IMR-90 (cell line): ENCODE measurements around the gene EYS. TPM values are rescaled to one million over a fixed set of nuclear protein-coding genes. Genes with fewer than 3 reads are reported as not detected.

Source experiments
- ATAC-seq: fragments of 200-7000 bp; cut with Tn5 transposase; 2 replicates; pipeline ENCODE4 v1.9.1; 2020; ENCODE audit warnings: low read depth, mild to moderate bottlenecking, moderate library complexity
- BruUV-seq: library from RNA; stranded (reverse); fragments of 400-500 nt; replicated peaks from 2 replicates; lab custom pipeline; 2021; lab: Mats Ljungman, UMichigan
- CTCF ChIA-PET: fragments of 300-600 bp; formaldehyde crosslinking; extraction: SDS; loops from one replicate; lab custom pipeline; 2021; ENCODE audit warnings: antibody characterized with exemption; lab: Yijun Ruan, JAX
- POLR2A ChIA-PET: fragments of 300-600 bp; sonication (Branson Sonifier 250); formaldehyde crosslinking; loops from one replicate; lab custom pipeline; 2022; ENCODE audit warnings: antibody characterized with exemption; ENCODE audit not compliant: unreplicated experiment; lab: Charles Lee
- DNase-seq: peaks from one replicate; pipeline ENCODE4 v3.0.0; 2013
- H2AFZ ChIP-seq: replicated peaks from 2 replicates; pipeline ENCODE3; 2013; ENCODE audit warnings: low read length, mild to moderate bottlenecking; ENCODE audit not compliant: poor library complexity
- H2AK5ac ChIP-seq: 2 replicates; pipeline ENCODE4 v1.6.1; 2013; ENCODE audit warnings: low read depth, low read length, inconsistent platforms
- H2AK9ac ChIP-seq: replicated peaks from 2 replicates; pipeline ENCODE3; 2013; ENCODE audit warnings: mild to moderate bottlenecking, low read depth, low read length, moderate library complexity; ENCODE audit not compliant: poor library complexity
- H2BK120ac ChIP-seq: 2 replicates; pipeline ENCODE4 v1.6.1; 2013; ENCODE audit warnings: low read depth, low read length, inconsistent platforms
- H2BK15ac ChIP-seq: 3 replicates; pipeline ENCODE4 v1.6.1; 2013; ENCODE audit warnings: low read depth, low read length, inconsistent platforms
- H2BK20ac ChIP-seq: 2 replicates; pipeline ENCODE4 v1.6.1; 2013; ENCODE audit warnings: low read depth, mild to moderate bottlenecking, inconsistent platforms, low read length, moderate library complexity
- H2BK5ac ChIP-seq: 2 replicates; pipeline ENCODE4 v1.6.1; 2013; ENCODE audit warnings: mild to moderate bottlenecking, low read depth, low read length, inconsistent platforms; ENCODE audit not compliant: poor library complexity, severe bottlenecking
- H3K14ac ChIP-seq: replicated peaks from 2 replicates; pipeline ENCODE4 v1.6.1; 2013; ENCODE audit warnings: low read depth, low read length, inconsistent platforms
- H3K18ac ChIP-seq: 2 replicates; pipeline ENCODE4 v1.6.1; 2013; ENCODE audit warnings: low read depth, low read length, control low read depth
- H3K23ac ChIP-seq: 2 replicates; pipeline ENCODE4 v1.6.1; 2013; ENCODE audit warnings: low read depth, low read length, inconsistent platforms
- H3K27ac ChIP-seq: 2 replicates; pipeline ENCODE4 v1.5.1; 2013; ENCODE audit warnings: mild to moderate bottlenecking, control low read depth, low read length; ENCODE audit not compliant: insufficient read depth
- H3K27me3 ChIP-seq: 2 replicates; pipeline ENCODE4 v1.6.1; 2013; ENCODE audit warnings: low read length; ENCODE audit not compliant: control insufficient read depth, insufficient read depth
- H3K36me3 ChIP-seq: 2 replicates; pipeline ENCODE4 v1.6.1; 2013; ENCODE audit warnings: low read length, mixed read lengths; ENCODE audit not compliant: control insufficient read depth, insufficient read depth
- H3K4ac ChIP-seq: 2 replicates; pipeline ENCODE4 v1.6.1; 2013; ENCODE audit warnings: low read depth, low read length, inconsistent platforms
- H3K4me1 ChIP-seq: 2 replicates; pipeline ENCODE4 v1.6.1; 2013; ENCODE audit warnings: low read length, mixed read lengths; ENCODE audit not compliant: control insufficient read depth, insufficient read depth
- H3K4me2 ChIP-seq: 2 replicates; pipeline ENCODE4 v1.6.1; 2013; ENCODE audit warnings: low read depth, mild to moderate bottlenecking, control low read depth, low read length, moderate library complexity
- H3K4me3 ChIP-seq: 2 replicates; pipeline ENCODE4 v1.5.1; 2013; ENCODE audit warnings: low read depth, mild to moderate bottlenecking, control low read depth, low read length, moderate library complexity; ENCODE audit not compliant: insufficient read depth
- H3K56ac ChIP-seq: 2 replicates; pipeline ENCODE4 v1.6.1; 2013; ENCODE audit warnings: low read length, inconsistent platforms; ENCODE audit not compliant: insufficient read depth; ENCODE audit errors: extremely low read depth
- H3K79me1 ChIP-seq, 2 experiments: 2 replicates each; pipeline ENCODE4 v1.6.1; 2013; ENCODE audit warnings: low read length in 2 of 2, inconsistent platforms in 1 of 2, low read depth in 1 of 2
- H3K9ac ChIP-seq: 2 replicates; pipeline ENCODE4 v1.6.1; 2013; ENCODE audit warnings: low read depth, low read length, control low read depth
- H3K9me1 ChIP-seq: 2 replicates; pipeline ENCODE4 v1.6.1; 2013; ENCODE audit warnings: low read length, inconsistent platforms; ENCODE audit not compliant: insufficient read depth
- H3K9me3 ChIP-seq: 2 replicates; pipeline ENCODE4 v1.6.1; 2013; ENCODE audit warnings: low read length; ENCODE audit not compliant: control insufficient read depth, insufficient read depth
- H4K20me1 ChIP-seq: 2 replicates; pipeline ENCODE4 v1.6.1; 2013; ENCODE audit warnings: low read length, inconsistent platforms; ENCODE audit not compliant: insufficient read depth
- H4K5ac ChIP-seq: 2 replicates; pipeline ENCODE4 v1.6.1; 2013; ENCODE audit warnings: mild to moderate bottlenecking, low read depth, low read length, control low read depth
- H4K8ac ChIP-seq, 2 experiments: 2 replicates each; pipeline ENCODE4 v1.6.1; 2013; ENCODE audit warnings: low read depth in 2 of 2, low read length in 2 of 2, control low read depth in 1 of 2, inconsistent platforms in 1 of 2
- H4K91ac ChIP-seq: 2 replicates; pipeline ENCODE4 v1.6.1; 2013; ENCODE audit warnings: low read depth, low read length, inconsistent platforms; ENCODE audit not compliant: insufficient read depth
- CEBPB ChIP-seq: IDR thresholded peaks from 2 replicates; pipeline ENCODE4 v1.6.1; 2012; ENCODE audit warnings: low read depth, low read length, improper control_type of control experiment
- RAD21 ChIP-seq: IDR thresholded peaks from 2 replicates; pipeline ENCODE4 v1.6.1; 2012; ENCODE audit warnings: low read length, improper control_type of control experiment
- RCOR1 ChIP-seq: IDR thresholded peaks from 2 replicates; pipeline ENCODE4 v1.6.1; 2012; ENCODE audit warnings: mild to moderate bottlenecking, low read length, improper control_type of control experiment; ENCODE audit not compliant: insufficient replicate concordance
- RFX5 ChIP-seq: IDR thresholded peaks from 2 replicates; pipeline ENCODE4 v1.8.0; 2012; ENCODE audit warnings: low read depth, mild to moderate bottlenecking, low read length, moderate library complexity
- dilution Hi-C: fragments of 300-500 bp; cut with HindIII; formaldehyde crosslinking; loops from one replicate; pipeline ENCODE4 v1.14.3; 2018; ENCODE audit warnings: low sequenced_read_pairs; ENCODE audit not compliant: unreplicated experiment
- in situ Hi-C: fragments of 300-500 bp; cut with MboI; formaldehyde crosslinking; loops from 3 replicates; pipeline ENCODE4 v1.14.3; 2019; ENCODE audit warnings: low sequenced_read_pairs, inconsistent platforms, mixed read lengths
- intact Hi-C: fragments of 100-400 bp; cut with micrococcal nuclease; formaldehyde crosslinking; loops from 2 replicates; pipeline ENCODE4 v1.10.0; 2022
- polyA plus RNA-seq, 3 experiments: library from polyadenylated mRNA; depleted of rRNA; stranded (reverse); fragments of >200 nt; gene quantifications; 2 replicates each; pipeline ENCODE4 v1.2.3, GENCODE V29; 2012; ENCODE audit warnings: low replicate concordance in 1 of 3
- total RNA-seq: library from RNA; depleted of rRNA; stranded (reverse); fragments of >200 nt; gene quantifications from 2 replicates; pipeline ENCODE4 v1.2.3, GENCODE V29; 2012

The EYS gene
- total and polyA plus RNA-seq, 2 of the 4 experiments (the other 2 are of a cell fraction) = under 0.01 TPM; not detected in 1

DNA sequence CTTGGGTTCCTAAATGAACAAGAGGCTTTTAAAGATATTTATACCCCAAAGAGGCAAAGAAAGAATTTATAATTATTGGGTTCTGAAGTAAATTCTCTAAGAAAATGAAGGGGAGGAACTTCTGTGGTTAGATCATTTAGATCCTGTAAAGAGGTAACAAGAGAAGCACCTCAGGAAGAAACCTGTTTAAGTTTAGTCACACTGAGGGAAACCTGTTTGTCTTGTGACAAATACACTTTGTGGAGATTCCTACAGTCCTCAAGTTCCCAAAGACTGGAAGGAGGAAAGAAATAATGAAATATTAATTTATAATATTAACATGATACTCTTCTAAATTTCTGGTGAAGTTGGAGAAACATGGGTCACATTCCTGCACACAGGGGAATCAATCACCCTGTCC, 647.5 kb downstream of the EYS start:
- H3K27me3 ChIP-seq = no peaks in the 10 kb centered on the region
- ChIA-PET POLR2A (no interaction called here), CTCF (no interaction called here)
- no peak overlapping the region for H3K18ac ChIP-seq
- no peak overlapping the region for H3K4me2 ChIP-seq
- no peak overlapping the region for H3K27ac ChIP-seq
- no peaks in the 10 kb centered on the region for H4K20me1 ChIP-seq
- no peak for ATAC-seq
- no peak overlapping the region for H3K4ac ChIP-seq
- no peaks in the 10 kb centered on the region for H3K4me1 ChIP-seq
- H2BK5ac ChIP-seq = no peak overlapping the region
- no peak overlapping the region for H2AK9ac ChIP-seq
- no TSS peak for BruUV-seq
- no peaks in the 10 kb centered on the region for H3K9me1 ChIP-seq
- H3K23ac ChIP-seq = no peak overlapping the region
- H4K91ac ChIP-seq = no peak overlapping the region
- no peak overlapping the region for H3K14ac ChIP-seq
- H2AK5ac ChIP-seq = no peak overlapping the region
- intact Hi-C loops = no loop called here
- H2BK20ac ChIP-seq = no peak overlapping the region
- TF ChIP-seq CEBPB = no peak
- no peak for TF ChIP-seq RAD21
- no peak for TF ChIP-seq RCOR1
- no peak for TF ChIP-seq RFX5
- no peak overlapping the region for H4K5ac ChIP-seq
- H3K56ac ChIP-seq = no peak overlapping the region
- H3K79me1 ChIP-seq = no peaks in the 10 kb centered on the region
- no peak overlapping the region for H3K4me3 ChIP-seq
- no peak overlapping the region for H2BK120ac ChIP-seq
- H3K36me3 ChIP-seq = no peaks in the 10 kb centered on the region
- no peak overlapping the region for H3K9ac ChIP-seq
- H2AFZ ChIP-seq = no peak overlapping the region
- no peak for DNase-seq
- in situ Hi-C loops = no loop called here
- no peaks in the 10 kb centered on the region for H3K9me3 ChIP-seq
- dilution Hi-C loops = no loop called here
- no peak overlapping the region for H2BK15ac ChIP-seq
- H4K8ac ChIP-seq = no peak overlapping the region
